Endothelial cell of hepatic sinusoid (primary cell): ENCODE data around the gene ELL2.

Experiments used
- in situ Hi-C: cut with HindIII; loops from 2 replicates; pipeline ENCODE4 v1.10.0; 2017; ENCODE audit warnings: low sequenced_read_pairs

ELL2 gene

GRCh38 chr5:95983509-95983908 is 21.9 kb upstream of the ELL2 start:
- in situ Hi-C loops = no loop called here

GRCh38 chr5:95983080-95983479 is 21.4 kb upstream of the ELL2 start:
- in situ Hi-C loops = no loop called here

- in situ Hi-C loops = no loop called here
Measured at GRCh38 chr5:95976606-95977005, 15.0 kb upstream of the ELL2 start.

- in situ Hi-C loops = no loop called here
Measured at GRCh38 chr5:95975703-95976102, 14.1 kb upstream of the ELL2 start.

- in situ Hi-C loops = no loop called here
Measured at GRCh38 chr5:95973793-95974325, 12.2 kb upstream of the ELL2 start.

- in situ Hi-C loops = no loop called here
Measured at GRCh38 chr5:95972196-95972595, 10.5 kb upstream of the ELL2 start.

- in situ Hi-C loops = no loop called here
Measured at GRCh38 chr5:95970359-95970704, 8.7 kb upstream of the ELL2 start.

GRCh38 chr5:95969651-95970358 is 8.2 kb upstream of the ELL2 start:
- in situ Hi-C loops = no loop called here

- in situ Hi-C loops = no loop called here
Measured at GRCh38 chr5:95969055-95969454, 7.4 kb upstream of the ELL2 start.

- in situ Hi-C loops = no loop called here
Measured at GRCh38 chr5:95967236-95967635, 5.6 kb upstream of the ELL2 start.

GRCh38 chr5:95966005-95966404 is 4.4 kb upstream of the ELL2 start:
- in situ Hi-C loops = no loop called here

GRCh38 chr5:95963650-95964410 is 2.2 kb upstream of the ELL2 start:
- in situ Hi-C loops = no loop called here

- in situ Hi-C loops = no loop called here
Measured at GRCh38 chr5:95962785-95963184, 1.1 kb upstream of the ELL2 start.

GRCh38 chr5:95962475-95962773 is 773 bp upstream of the ELL2 start:
- in situ Hi-C loops = no loop called here

GRCh38 chr5:95960667-95961616 is 709 bp downstream of the ELL2 start:
- in situ Hi-C loops = no loop called here

GRCh38 chr5:95959888-95960666 is 1.6 kb downstream of the ELL2 start:
- in situ Hi-C loops = loop anchor here (5.0 kb wide), 2 partner anchors 98 to 642 kb away; no protein-coding TSS in a partner anchor

GRCh38 chr5:95959051-95959887 is 2.4 kb downstream of the ELL2 start:
- in situ Hi-C loops = loop anchor here (5.0 kb wide), 2 partner anchors 97 to 643 kb away; no protein-coding TSS in a partner anchor

GRCh38 chr5:95958310-95959014 is 3.2 kb downstream of the ELL2 start:
- in situ Hi-C loops = loop anchor here (5.0 kb wide), 2 partner anchors 96 to 644 kb away; no protein-coding TSS in a partner anchor
